HG02623 (cell line): ENCODE data around the gene MUCL1.
"Not testable (repeated sequence)": the region's sequence is repeated elsewhere in the genome, so short reads cannot be mapped to it uniquely, and the experiment has no call there.

Experiments
- ATAC-seq: cut with Tn5 transposase; IDR thresholded peaks from one replicate; pipeline ENCODE4 v1.9.1; 2021; ENCODE audit warnings: moderate library complexity; ENCODE audit not compliant: unreplicated experiment

Gene MUCL1, protein sequence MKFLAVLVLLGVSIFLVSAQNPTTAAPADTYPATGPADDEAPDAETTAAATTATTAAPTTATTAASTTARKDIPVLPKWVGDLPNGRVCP

DNA sequence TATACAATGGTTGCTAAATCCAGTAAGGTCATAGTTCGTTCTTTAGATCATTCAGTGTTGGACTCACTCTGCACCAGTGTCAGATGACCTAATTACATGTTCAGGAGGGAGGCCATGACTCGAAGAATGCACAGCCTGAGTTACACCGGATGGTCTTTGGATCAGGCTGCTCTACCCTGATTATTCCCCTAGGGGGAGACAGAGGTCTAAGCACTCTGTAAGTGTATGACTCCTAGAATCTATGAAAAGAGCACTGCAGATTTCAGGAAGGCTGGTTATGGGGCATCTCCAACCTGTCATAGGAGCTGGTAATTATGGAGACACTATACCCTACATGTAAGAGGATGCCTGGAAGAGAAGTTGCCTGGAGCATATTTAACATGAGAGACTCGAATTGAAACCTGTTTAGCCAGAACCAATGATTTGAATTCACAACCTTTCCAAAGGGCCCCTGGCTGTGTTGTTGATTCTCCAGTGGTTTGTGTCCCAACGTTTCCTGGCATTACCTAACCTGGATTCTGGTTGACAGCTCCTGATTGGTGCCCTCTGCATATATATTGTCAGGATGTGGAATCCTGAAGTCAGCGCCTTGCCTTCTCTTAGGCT is at the start of gene MUCL1:
Gene MUCL1, plus strand, starts transcription at position 584 of the 606 bp plus-strand sequence. CDS start 67 bp downstream, outside the sequence.
- ATAC-seq, result peak; percentile 94

DNA sequence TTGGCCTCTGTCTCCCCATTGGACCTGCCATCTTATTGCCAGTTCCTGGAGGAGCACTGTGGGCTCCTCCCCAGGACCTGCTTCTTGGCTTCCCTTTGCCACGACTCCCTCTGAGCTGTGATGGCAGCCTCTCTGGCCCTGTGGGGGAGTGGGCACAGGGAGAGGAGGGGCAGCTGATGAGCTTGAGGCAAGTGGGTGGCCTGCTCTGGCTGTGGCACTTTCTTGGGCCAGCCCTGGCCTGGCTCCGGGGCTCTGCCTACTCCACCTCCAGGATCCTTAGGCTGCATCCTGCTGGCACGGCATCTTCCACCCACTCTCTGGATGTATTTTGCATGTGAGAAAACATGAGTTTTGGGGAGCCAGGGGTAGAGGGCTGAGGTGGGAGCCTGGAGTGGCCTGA is 32.6 kb upstream of the MUCL1 start:
- ATAC-seq, result no peak

DNA sequence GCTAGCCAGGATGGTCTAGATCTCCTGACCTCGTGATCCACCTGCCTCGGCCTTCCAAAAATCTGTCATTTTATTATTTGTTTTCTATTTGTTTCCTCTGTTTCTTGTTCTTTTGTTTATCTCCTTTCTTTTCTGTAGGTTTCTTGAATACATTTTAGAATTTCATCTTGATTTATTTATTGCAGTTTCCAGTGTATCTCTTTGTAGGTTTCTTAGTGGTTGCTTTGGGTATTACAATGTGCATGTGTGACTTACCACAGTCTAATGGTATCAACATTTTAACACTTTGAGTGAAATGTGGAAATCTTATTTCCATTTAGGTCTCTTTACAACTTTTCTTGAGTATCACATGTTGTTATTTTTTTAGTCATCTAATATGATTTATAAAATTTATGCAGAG is 29.9 kb upstream of the MUCL1 start:
- no peak for ATAC-seq

DNA sequence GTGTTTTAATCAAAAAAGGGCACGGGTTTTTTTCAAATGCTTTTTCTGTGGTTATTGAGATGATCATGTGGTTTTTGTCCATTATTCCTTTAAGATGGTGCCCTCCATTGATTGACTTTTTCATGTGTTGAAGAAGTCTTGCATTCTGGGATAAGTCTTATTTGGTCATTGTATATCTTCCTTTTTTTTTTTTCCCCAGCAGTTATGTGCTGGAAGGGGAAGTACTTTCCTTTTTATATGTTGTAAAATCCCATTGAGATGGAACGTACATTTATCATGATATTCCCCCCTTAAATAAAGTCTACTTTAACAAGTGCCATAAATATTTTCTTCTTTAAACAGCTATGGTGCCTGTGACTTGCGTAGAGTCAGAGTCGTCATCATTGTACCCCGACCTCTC is 24.8 kb upstream of the MUCL1 start:
- ATAC-seq, result no peak

GRCh38 chr12:54830199-54830598 is 24.1 kb upstream of the MUCL1 start:
- no peak for ATAC-seq

DNA sequence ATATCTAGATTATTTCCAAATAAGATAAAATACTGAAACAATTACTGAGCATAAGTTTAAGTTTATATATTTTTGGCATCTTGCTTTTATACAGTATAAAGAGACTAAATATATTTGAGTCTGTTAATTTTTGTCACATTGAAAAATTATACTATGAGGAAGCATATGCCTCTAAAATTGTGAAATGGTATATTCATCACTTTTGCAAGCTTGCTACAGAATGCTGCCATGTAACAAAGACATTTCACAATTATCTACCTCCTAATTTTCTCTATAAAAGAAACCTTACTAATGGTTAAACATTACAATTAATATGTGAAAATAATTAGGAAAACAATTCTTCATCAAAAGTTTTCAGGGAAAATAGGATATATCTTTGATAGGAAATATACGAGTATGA is 22.7 kb upstream of the MUCL1 start:
- ATAC-seq, result no peak

DNA sequence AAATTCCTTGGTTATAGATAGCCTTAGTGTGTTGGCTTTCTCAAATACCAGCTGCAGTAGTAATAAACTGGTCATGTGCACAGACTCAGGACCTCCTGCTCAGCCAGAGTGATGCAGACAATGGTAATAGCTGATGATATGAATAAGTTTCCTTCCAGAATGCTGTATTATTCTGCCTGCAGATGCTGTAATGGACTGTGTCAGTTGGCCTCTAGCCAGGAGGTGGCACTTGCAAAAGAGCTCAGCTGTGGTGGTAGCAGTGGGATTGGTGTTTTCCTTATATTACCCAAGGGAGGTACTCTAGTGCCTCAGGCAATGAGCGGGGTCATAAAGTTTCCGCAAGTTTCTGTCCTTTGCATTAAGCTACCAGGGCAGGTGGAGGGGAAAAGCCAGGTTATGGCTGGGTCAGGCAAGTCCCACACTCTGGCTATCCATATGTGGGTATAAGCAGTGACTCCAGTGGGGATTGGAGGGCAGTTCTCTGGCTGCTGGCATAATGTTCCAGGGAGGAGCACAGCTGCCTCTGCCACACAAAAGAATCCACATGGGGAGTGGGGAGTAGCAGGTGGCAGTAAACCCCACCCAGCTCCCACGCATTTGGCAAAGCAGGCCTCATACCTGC is 14.0 kb upstream of the MUCL1 start:
- no peak for ATAC-seq

- ATAC-seq, result no peak
Observed at GRCh38 chr12:54857406-54857805, 3.1 kb downstream of the MUCL1 start.

GRCh38 chr12:54858562-54858961 is 4.2 kb downstream of the MUCL1 start:
- ATAC-seq, result no peak

DNA sequence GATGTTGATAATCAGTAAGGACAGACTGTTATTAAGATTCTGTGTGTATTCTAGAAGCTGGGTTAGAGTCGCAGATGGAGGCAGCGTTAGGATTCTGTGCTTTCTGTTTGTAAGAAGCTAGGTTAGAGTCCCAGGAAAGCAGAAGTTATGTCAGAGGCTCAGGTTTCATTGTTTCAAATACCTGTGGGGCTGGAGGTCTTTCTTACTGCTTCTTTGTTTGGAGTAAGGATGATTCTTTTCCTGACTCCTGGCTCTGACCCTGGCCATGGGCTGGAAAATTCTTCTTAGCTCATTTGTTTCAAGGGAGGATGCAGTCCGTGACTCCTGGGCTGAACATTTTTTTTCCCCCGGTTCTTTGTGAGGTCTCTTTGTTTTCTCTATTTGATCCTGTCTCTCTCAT is 5.2 kb downstream of the MUCL1 start:
- ATAC-seq, result no peak

DNA sequence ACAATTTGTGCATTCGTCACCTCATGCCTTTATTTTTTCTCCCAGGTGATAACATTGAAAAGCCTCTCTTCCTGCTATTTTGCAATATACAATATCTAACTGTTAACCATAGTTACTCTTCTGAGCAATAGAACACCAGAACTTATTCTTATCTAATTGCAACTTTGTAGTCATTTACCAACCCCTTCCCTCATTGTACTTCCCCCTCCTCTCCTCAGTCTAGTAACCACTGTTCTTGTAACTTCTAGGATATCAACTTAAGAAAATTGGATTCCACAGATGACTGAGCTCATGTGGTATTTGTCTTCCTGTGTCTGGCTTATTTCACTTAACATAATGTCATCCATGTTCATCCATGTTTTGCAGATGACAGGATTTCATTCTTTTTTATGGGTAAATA is 7.6 kb downstream of the MUCL1 start:
- no peak for ATAC-seq

DNA sequence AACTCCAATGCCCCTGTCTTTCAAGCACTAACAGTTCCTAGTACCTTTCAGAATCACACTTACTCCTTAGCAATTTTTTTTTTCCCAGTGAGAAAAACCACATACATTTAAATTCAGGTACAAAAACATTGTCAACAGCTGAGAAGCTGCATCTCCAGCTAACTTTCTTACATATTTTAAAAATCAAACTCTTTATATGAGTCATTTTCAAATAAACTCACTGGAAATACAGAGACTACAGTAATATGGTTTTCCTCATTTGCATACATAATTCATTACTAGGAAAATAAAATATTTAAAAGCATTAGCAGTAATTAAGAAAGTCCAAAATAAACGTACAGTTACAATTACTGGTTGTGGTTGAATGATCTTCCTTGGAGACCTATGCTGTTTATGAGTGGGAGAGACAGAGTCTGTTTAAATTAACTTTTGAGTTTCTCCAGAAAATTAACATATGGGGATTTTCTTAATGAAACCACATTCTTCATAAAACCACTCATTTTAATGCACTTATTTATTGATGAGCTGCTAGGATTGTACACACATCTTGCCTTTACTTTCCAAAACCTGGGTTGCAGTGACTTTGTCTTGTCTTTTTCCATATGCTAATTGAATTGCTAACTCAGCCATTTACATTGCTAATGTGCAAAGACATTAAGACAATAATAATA is 9.8 kb downstream of the MUCL1 start:
- no peak for ATAC-seq

GRCh38 chr12:54865683-54866324 is 11.5 kb downstream of the MUCL1 start:
- no peak for ATAC-seq

DNA sequence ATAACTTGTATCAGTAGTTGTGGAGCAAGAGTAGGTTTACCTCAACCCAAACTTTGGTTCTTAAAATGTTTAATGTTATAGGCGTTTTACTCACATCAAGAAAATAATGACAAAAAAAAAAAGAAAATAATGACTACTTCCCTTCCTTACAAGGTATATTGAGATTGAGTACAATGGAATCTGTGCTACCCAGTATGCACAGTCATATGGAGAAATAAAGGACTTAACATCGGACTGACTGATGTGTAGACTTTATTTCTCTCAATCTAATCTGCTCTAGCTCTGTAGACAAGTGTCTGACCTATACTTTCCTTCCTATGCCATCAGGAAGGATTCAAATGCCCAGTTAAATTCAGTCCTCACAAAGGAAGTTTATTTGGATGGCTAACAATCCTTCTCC is 14.4 kb downstream of the MUCL1 start:
- no peak for ATAC-seq

DNA sequence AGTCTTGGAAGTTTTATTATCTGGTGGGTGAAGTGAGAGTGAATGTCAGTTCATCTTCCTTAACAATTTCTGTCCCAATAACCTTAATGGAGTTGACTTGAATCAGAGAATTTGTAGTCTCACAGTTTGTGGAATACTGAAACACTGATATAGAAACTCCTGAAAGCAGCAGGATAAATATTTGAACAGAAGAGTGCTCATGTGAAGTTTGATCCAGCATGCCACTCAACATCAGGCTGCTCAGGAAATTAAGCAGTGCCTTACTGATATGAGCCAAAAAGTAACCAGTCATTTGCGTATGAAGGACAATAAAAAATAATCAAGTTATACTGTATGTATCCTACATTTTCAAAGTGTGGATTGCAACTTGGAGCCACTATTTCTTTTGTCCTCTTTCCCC is 15.7 kb downstream of the MUCL1 start:
- no peak for ATAC-seq

GRCh38 chr12:54870617-54871016 is 16.3 kb downstream of the MUCL1 start:
- no peak for ATAC-seq

DNA sequence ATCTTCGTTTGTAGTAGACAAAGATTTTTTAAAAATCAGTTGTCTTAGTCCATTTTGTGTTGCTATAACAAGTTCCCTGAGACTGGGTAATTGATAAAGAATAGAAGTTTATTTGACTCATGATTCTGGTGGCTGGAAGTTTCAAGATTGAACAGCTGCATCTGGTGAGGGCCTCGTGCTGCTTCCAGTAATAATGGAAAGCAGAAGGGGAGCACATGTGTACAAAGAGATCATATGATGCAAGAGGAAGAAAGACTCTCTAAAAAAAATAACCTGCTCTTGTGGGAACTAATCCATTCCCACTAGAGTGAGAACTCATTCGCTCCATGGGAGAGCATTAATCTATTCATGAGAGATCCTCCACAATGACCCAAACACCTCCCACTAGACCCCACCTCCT is 24.8 kb downstream of the MUCL1 start:
- ATAC-seq, result no peak

GRCh38 chr12:54879579-54879978 is 25.3 kb downstream of the MUCL1 start:
- no peak for ATAC-seq

- ATAC-seq, result no peak
Observed at GRCh38 chr12:54882079-54882478, 27.8 kb downstream of the MUCL1 start.

DNA sequence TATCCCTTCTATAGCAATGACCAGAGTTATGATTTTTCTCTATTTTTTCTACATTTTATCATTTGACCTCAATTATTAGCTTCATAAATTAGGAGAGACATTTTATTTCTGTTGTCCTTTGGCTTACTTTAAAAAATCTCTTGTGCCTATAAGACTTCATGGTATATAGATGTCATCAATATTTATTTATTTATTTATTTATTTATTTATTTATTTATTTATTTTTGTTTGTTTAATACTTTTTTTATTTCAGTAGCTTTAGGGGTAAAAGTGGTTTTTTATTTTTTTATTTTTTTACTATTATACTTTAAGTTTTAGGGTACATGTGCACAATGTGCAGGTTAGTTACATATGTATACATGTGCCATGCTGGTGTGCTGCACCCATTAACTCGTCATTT is 28.3 kb downstream of the MUCL1 start:
- ATAC-seq, result not testable (repeated sequence)

- ATAC-seq, result not testable (repeated sequence)
Observed at GRCh38 chr12:54888428-54888827, 34.1 kb downstream of the MUCL1 start.

GRCh38 chr12:54890339-54890738 is 36.0 kb downstream of the MUCL1 start:
- no peak for ATAC-seq
